Aorta (tissue), 5 donors: ENCODE data around the gene AKTIP. TPM values are rescaled to one million over a fixed set of nuclear protein-coding genes. Genes with fewer than 3 reads are reported as not detected.
"Not testable (repeated sequence)": the region's sequence is repeated elsewhere in the genome, so short reads cannot be mapped to it uniquely, and the experiment has no call there.

Experiments
- ATAC-seq: fragments of 200-7000 bp; cut with Tn5 transposase; one replicate; pipeline ENCODE4 v1.9.1; 2022; ENCODE audit warnings: moderate library complexity; ENCODE audit not compliant: low FRiP score
- DNase-seq, 2 donors: peaks; one replicate each; pipeline ENCODE4 v3.0.0-alpha.2; 2020
- H3K27ac ChIP-seq, 2 donors: one replicate each; pipeline ENCODE4 v1.5.1; 2013; ENCODE audit warnings: low read length in 2 of 2, mild to moderate bottlenecking in 2 of 2, moderate library complexity in 2 of 2, control low read depth in 1 of 2, inconsistent platforms in 1 of 2, low read depth in 1 of 2
- H3K27me3 ChIP-seq, 2 donors: one replicate each; pipeline ENCODE4 v1.6.1; 2013; ENCODE audit warnings: control low read depth in 1 of 2, low read length in 1 of 2, mild to moderate bottlenecking in 1 of 2, moderate library complexity in 1 of 2; ENCODE audit not compliant: insufficient read depth in 2 of 2, control insufficient read depth in 1 of 2
- H3K36me3 ChIP-seq, 2 donors: one replicate each; pipeline ENCODE4 v1.6.1; 2013; ENCODE audit warnings: control low read depth in 1 of 2, low read length in 1 of 2, mild to moderate bottlenecking in 1 of 2; ENCODE audit not compliant: insufficient read depth in 2 of 2, control insufficient read depth in 1 of 2
- H3K4me1 ChIP-seq, 2 donors: one replicate each; pipeline ENCODE4 v1.6.1; 2013; ENCODE audit warnings: low read length in 2 of 2, control low read depth in 1 of 2, mild to moderate bottlenecking in 1 of 2, moderate library complexity in 1 of 2; ENCODE audit not compliant: insufficient read depth in 2 of 2, control insufficient read depth in 1 of 2
- H3K4me3 ChIP-seq, 2 donors: one replicate each; pipeline ENCODE4 v1.5.1; 2013; ENCODE audit warnings: low read length in 2 of 2, control low read depth in 1 of 2, mild to moderate bottlenecking in 1 of 2
- H3K9me3 ChIP-seq: one replicate; pipeline ENCODE4 v1.6.1; 2013; ENCODE audit warnings: mild to moderate bottlenecking, low read length; ENCODE audit not compliant: control insufficient read depth
- WGBS, 2 donors: extraction: QIAGEN DNeasy Blood & Tissue Kit; methylation state at CpG; one replicate each; pipeline ENCODE4 v1.1.7; 2013; 5-methylcytosine and 5-hydroxymethylcytosine counted together
- intact Hi-C, 2 donors: fragments of 100-400 bp; cut with DNase I; formaldehyde crosslinking; loops; one replicate each; pipeline versions ENCODE4 v1.14.2 to v1.15.0; 2022
- polyA plus RNA-seq, 2 donors: library from polyadenylated mRNA; stranded (reverse); fragments of 200-250 nt; gene quantifications; one replicate each; pipeline ENCODE4 v1.2.3, GENCODE V29; 2013
- total RNA-seq, 2 donors: library from RNA; stranded (reverse); fragmentation: NEBNext Ultra II Directional; extraction: Animal tissue kit (Norgen Biotek cat#: 25700); gene quantifications; one replicate each; pipeline ENCODE4 v1.2.1, GENCODE V29; 2021
- donor health status: healthy with polysubstance abuse.
- donor health status: Bipolar disorder and iron deficiency.
- donor health status: DM: no; HTN: no; CAD: no.
- donor health status: DM: no; HTN: no; CAD: no.
- donor health status: DM: yes; HTN: yes; CAD: no.

AKTIP gene
- total and polyA plus RNA-seq, 4 donors: 47.1 to 73.0 (median 49.8) TPM

GRCh38 chr16:53518550-53519416 lies 15.8 kb upstream of the AKTIP start:
- intact Hi-C loops: loop anchor here in 1 of 2 donors (10.0 kb wide), 1 partner anchor 194 kb away; no protein-coding TSS in a partner anchor
- DNase-seq (no peak), ATAC-seq (peak; percentile 78)
- no peak overlapping the region for H3K4me3 ChIP-seq
- no peak overlapping the region for H3K27ac ChIP-seq
- WGBS, 2 donors: 71 to 74% methylated on average over 19 of the region's 19 CpGs
- H3K9me3 ChIP-seq: no peaks in the 10 kb centered on the region
- no peaks in the 10 kb centered on the region for H3K27me3 ChIP-seq
- no peaks in the 10 kb centered on the region for H3K4me1 ChIP-seq
- H3K36me3 ChIP-seq: no peaks in the 10 kb centered on the region

GRCh38 chr16:53517851-53518250 lies 14.8 kb upstream of the AKTIP start:
- 95 to 97% methylated on average over 4 of the region's 4 CpGs for WGBS, 2 donors
- no peaks in the 10 kb centered on the region for H3K27me3 ChIP-seq
- no peak overlapping the region for H3K4me3 ChIP-seq
- DNase-seq (no peak), ATAC-seq (no peak)
- H3K27ac ChIP-seq: no peak overlapping the region
- H3K9me3 ChIP-seq: no peaks in the 10 kb centered on the region
- no peaks in the 10 kb centered on the region for H3K36me3 ChIP-seq
- intact Hi-C loops: loop anchor here in 1 of 2 donors (10.0 kb wide), 1 partner anchor 193 kb away; no protein-coding TSS in a partner anchor
- no peaks in the 10 kb centered on the region for H3K4me1 ChIP-seq

GRCh38 chr16:53515811-53516210 lies 12.8 kb upstream of the AKTIP start:
- Histone ChIP-seq H3K9me3 (no peaks in the 10 kb centered on the region), H3K4me1 (no peaks in the 10 kb centered on the region), H3K36me3 (no peaks in the 10 kb centered on the region), H3K27me3 (no peaks in the 10 kb centered on the region), H3K4me3 (no peak overlapping the region), H3K27ac (no peak overlapping the region)
- DNase-seq (no peak), ATAC-seq (no peak)
- 83 to 88% methylated on average over 2 of the region's 2 CpGs for WGBS, 2 donors
- intact Hi-C loops: loop anchor here in 1 of 2 donors (10.0 kb wide), 1 partner anchor 191 kb away; no protein-coding TSS in a partner anchor

- no peak for ATAC-seq
- 91 to 93% methylated on average over 6 of the region's 6 CpGs for WGBS, 2 donors
- intact Hi-C loops: loop anchor here in 1 of 2 donors (10.0 kb wide), 1 partner anchor 190 kb away; no protein-coding TSS in a partner anchor
Observed at GRCh38 chr16:53515259-53515658, 12.2 kb upstream of the AKTIP start.

GRCh38 chr16:53512795-53513194 lies 9.8 kb upstream of the AKTIP start:
- intact Hi-C loops: loop anchor here in 1 of 2 donors (10.0 kb wide), 1 partner anchor 188 kb away; no protein-coding TSS in a partner anchor
- not testable (repeated sequence) for H3K27me3 ChIP-seq, ATAC-seq, DNase-seq, H3K27ac ChIP-seq, H3K4me1 ChIP-seq, H3K9me3 ChIP-seq, H3K4me3 ChIP-seq, H3K36me3 ChIP-seq
- 90 to 94% methylated on average over 1 of the region's 1 CpG for WGBS, 2 donors

More at GRCh38 chr16:53515259-53515658, 12.2 kb upstream of the AKTIP start:
- Histone ChIP-seq H3K27ac (no peak overlapping the region), H3K4me1 (no peaks in the 10 kb centered on the region), H3K36me3 (no peaks in the 10 kb centered on the region), H3K9me3 (no peaks in the 10 kb centered on the region), H3K27me3 (no peaks in the 10 kb centered on the region), H3K4me3 (no peak overlapping the region)
- DNase-seq: no peak

- no peak overlapping the region for H3K27ac ChIP-seq
Observed at GRCh38 chr16:53511403-53512280, 8.6 kb upstream of the AKTIP start.

GRCh38 chr16:53511084-53511402 lies 8.0 kb upstream of the AKTIP start:
- Histone ChIP-seq H3K27ac (peak overlapping the region in 1 of 2 donors; percentile 30), H3K4me1 (no peaks in the 10 kb centered on the region), H3K9me3 (no peaks in the 10 kb centered on the region), H3K27me3 (no peaks in the 10 kb centered on the region), H3K4me3 (no peak overlapping the region), H3K36me3 (no peaks in the 10 kb centered on the region)
- no peak for ATAC-seq
- no peak for DNase-seq
- 82 to 89% methylated on average over 6 of the region's 6 CpGs for WGBS, 2 donors
- intact Hi-C loops: loop anchor here in 1 of 2 donors (2.0 to 10.0 kb wide), 2 partner anchors 76 to 186 kb away; partner anchors contain the start of gene RBL2

More at GRCh38 chr16:53511403-53512280, 8.6 kb upstream of the AKTIP start:
- 77% methylated on average over 12 of the region's 12 CpGs for WGBS, 2 donors
- H3K4me3 ChIP-seq: no peak overlapping the region
- intact Hi-C loops: loop anchor here in 1 of 2 donors (2.0 to 10.0 kb wide), 2 partner anchors 77 to 187 kb away; partner anchors contain the start of gene RBL2
- no peaks in the 10 kb centered on the region for H3K36me3 ChIP-seq
- H3K27me3 ChIP-seq: no peaks in the 10 kb centered on the region
- no peaks in the 10 kb centered on the region for H3K4me1 ChIP-seq
- DNase-seq (no peak), ATAC-seq (no peak)
- H3K9me3 ChIP-seq: no peaks in the 10 kb centered on the region

- Histone ChIP-seq H3K27ac (no peak overlapping the region), H3K4me3 (no peak overlapping the region), H3K27me3 (no peaks in the 10 kb centered on the region), H3K36me3 (no peaks in the 10 kb centered on the region), H3K4me1 (no peaks in the 10 kb centered on the region), H3K9me3 (no peaks in the 10 kb centered on the region)
- no peak for ATAC-seq
- WGBS, 2 donors: 35 to 38% methylated on average over 2 of the region's 2 CpGs
- intact Hi-C loops: loop anchor here in 1 of 2 donors (2.0 to 10.0 kb wide), 2 partner anchors 76 to 186 kb away; partner anchors contain the start of gene RBL2
- no peak for DNase-seq
Observed at GRCh38 chr16:53510704-53511070, 7.7 kb upstream of the AKTIP start.
